A172 (cell line): ENCODE results near the gene ADAM22. TPM values are rescaled to one million over a fixed set of nuclear protein-coding genes. Genes with fewer than 3 reads are reported as not detected.

Experiments
- DNase-seq: peaks from one replicate; pipeline ENCODE4 v3.0.0-alpha.2; 2015; ENCODE audit warnings: low spot score
- total RNA-seq: library from RNA; depleted of rRNA; stranded (reverse); fragments of >200 nt; shearing (Covaris generic); gene quantifications from 2 replicates; pipeline ENCODE4 v1.2.3, GENCODE V29; 2014

Gene ADAM22
- total RNA-seq, 1 experiment from 2014 or later = 3.1 TPM

DNA sequence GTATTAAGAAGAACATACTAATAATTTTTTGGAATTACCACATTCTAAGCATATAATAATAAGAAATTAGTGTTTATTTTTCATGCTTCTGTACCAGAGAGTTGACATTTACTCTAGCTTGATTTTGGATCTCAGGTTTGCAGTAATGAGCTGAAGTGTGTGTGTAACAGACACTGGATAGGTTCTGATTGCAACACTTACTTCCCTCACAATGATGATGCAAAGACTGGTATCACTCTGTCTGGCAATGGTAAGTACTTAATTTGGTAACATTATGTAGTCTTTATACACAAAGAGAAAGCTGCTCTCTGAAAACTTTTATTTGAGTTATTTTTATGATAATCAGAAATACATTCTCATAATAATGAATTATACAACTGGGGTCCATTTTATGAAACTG, 231.6 kb downstream of the ADAM22 start:
- DNase-seq = no peak

DNA sequence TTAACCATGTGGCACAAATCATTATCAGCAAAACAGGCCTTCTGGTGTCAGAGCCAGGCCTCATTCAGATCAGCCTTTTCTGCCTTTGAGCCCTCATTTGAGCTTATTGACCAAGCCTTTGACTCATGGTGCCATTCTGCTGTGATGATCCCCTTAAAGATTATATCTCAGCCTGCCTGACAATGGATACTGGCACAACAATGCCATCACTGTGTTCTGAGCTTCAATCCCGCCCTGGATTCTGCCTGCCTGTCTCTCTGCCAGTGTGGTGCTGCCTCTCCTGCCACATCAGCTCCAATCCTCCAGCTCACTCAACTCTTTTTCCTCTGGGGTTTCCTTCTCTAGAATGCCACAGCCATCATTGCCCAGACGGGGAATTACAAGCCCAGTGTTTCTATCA, 233.2 kb downstream of the ADAM22 start:
- DNase-seq = no peak

DNA sequence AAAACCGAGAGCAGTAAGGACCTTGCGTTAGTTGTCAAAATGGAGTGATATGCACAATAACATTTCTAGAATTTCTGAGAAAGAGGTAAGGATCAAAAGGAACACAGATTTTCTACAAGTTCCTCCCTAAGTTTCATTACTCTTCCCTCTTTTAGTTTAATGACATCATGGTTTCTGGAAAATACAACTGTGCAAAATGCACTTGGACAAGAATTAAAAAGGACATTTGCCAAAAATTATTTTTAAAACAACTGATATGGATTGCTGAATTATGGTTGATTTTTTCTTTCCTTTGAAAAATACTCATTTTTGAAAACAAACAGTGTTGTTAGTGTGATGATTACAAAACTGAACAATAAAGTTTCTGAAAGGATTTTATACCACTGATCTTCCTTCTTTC, 233.7 kb downstream of the ADAM22 start:
- DNase-seq = no peak

GRCh38 chr7:88169717-88170320, 235.8 kb downstream of the ADAM22 start:
- DNase-seq = peak; percentile 21

DNA sequence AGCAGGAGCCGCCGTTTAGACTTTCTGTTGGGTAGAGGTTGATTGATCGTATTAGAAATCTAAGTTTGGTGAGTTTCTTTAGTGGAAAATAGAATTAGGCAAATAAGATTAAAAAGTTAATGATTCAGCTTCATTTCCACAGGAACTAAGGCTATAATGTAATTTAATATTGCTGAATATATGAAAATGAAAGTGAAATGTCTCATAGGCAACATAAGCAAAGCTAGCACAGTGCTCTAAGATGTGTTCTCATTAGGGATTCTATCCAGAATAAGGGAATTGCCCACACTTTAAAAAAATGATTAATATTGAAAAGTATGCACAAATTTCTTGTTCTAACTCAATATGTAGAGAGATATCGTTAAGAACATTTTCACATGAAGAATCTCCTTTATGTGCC, 238.8 kb downstream of the ADAM22 start:
- DNase-seq = no peak

DNA sequence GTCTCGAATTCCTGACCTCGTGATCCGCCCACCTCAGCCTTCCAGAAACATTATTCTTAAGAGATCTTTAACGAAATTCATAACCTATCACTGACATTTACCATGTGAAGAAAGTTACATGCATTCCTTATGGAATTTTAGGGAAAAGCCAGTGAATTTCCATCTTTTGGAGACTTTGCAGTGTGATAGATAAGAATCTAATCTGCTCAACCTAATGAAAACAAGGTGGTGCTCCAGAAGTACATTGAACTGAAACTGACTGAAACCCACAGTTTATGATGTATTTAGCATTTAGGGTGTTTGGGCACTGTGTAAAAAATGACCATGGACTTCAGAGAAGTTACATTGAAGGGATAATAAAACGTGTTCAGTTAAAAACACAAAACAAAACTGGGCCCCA, 242.1 kb downstream of the ADAM22 start:
- no peak for DNase-seq

GRCh38 chr7:88183051-88183450, 249.0 kb downstream of the ADAM22 start:
- no peak for DNase-seq

DNA sequence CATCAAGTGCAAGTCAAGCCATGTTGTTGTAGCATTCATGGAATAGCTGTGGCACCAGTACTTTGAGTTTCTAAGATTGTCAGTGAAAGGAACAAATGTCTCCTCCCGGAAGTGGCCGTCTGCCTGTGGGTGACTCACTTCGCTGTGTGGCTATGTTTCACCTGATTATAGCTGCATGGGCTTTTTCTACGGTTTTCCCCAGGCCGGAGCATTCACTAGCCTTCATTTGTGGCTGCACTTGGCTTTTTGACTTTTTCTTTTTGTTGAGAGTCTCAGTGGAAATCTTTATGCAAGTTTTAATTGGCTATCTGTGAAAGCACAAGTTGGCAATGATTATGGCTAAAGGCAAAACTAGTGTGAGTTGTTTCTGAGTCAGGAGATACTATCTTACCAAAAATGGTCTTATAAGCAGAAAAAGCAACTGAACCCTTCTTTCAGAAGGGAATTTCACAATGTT, 250.8 kb downstream of the ADAM22 start:
- DNase-seq = peak; percentile 87

GRCh38 chr7:88185650-88186049, 251.6 kb downstream of the ADAM22 start:
- DNase-seq = no peak

GRCh38 chr7:88191911-88192310, 257.9 kb downstream of the ADAM22 start:
- DNase-seq = no peak

GRCh38 chr7:88200261-88200660, 266.2 kb downstream of the ADAM22 start:
- DNase-seq = no peak

DNA sequence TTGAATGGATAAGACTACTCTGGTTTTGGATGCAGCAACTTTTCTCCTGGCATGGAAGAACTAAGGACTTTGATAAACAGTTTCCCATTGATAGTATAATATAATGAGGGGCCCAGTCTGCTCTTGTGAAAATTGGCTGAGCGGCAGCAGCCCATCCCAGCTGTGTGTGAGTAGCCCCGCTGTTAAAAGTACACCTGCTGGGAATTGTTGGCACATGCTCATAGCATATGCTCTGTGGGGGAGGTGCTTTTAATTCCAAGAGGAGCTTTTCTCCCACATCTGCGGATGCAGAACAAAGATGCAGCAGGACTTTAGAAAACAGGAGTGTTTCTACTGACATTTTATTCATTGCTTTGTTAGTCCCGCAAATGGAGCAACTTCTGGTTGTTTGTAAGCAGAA, 266.7 kb downstream of the ADAM22 start:
- no peak for DNase-seq

DNA sequence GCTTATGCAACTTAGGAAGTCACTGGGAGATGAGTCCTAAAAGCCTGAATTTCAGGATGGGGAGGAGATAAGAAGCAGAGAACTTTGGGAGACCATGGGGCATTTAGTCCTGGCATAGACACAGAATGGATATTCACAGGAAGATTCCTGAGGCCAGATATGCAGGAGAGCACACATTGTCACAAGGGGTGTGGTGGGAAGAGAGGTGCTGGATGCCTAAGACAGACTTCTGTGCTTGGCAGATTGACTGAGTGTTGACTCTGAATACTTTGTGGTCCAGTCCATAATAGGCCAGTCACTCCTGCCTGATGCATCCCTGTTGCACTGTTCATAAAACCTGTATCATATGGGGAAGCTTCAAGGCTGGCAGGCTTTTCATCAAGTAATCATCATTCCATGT, 267.3 kb downstream of the ADAM22 start:
- no peak for DNase-seq

GRCh38 chr7:88202278-88202677, 268.2 kb downstream of the ADAM22 start:
- DNase-seq = no peak

DNA sequence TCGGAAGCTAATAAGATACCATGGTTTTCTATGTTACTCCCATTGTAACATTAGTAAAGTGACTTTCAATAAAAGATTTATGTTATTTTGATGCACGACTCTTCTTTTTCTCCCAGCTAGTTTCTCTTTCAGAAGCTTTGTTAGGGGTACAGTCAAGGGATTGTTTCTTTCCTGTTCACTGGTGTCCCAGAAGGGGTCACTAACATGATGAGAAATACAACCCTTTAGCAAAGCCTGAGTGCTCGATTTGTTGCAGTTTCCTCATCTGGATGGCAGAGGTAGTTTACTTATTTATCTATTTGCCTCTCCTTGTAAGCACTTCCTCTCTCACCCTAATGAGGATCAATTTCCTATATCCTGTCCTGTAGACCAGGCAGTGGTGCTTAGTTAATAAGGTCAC, 268.7 kb downstream of the ADAM22 start:
- no peak for DNase-seq

- DNase-seq = no peak
Measured at GRCh38 chr7:88203401-88203800, 269.4 kb downstream of the ADAM22 start.

GRCh38 chr7:88204525-88205110, 270.6 kb downstream of the ADAM22 start:
- no peak for DNase-seq

GRCh38 chr7:88205179-88205578, 271.1 kb downstream of the ADAM22 start:
- DNase-seq = no peak

DNA sequence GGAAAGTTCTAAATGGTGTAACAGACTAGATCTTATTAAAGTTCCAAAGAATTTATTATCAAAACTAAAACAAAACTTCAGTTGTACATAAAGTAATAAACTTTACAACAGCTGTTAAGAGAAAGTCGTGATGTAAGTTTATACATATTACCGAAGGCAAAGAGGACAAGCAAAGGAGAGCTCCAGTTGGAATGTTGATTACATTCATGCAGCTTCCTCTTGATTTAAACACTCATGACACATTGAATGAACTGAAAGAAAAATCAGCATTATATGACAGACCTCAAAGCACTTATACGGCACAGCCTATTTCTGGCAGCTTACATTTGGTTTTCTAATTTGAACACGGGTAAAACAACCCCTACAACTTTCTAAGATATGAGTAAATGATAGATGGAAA, 272.2 kb downstream of the ADAM22 start:
- no peak for DNase-seq

GRCh38 chr7:88208521-88208920, 274.5 kb downstream of the ADAM22 start:
- DNase-seq = no peak

- no peak for DNase-seq
Measured at GRCh38 chr7:88212918-88213317, 278.9 kb downstream of the ADAM22 start.

GRCh38 chr7:88214456-88214855, 280.4 kb downstream of the ADAM22 start:
- DNase-seq = no peak

DNA sequence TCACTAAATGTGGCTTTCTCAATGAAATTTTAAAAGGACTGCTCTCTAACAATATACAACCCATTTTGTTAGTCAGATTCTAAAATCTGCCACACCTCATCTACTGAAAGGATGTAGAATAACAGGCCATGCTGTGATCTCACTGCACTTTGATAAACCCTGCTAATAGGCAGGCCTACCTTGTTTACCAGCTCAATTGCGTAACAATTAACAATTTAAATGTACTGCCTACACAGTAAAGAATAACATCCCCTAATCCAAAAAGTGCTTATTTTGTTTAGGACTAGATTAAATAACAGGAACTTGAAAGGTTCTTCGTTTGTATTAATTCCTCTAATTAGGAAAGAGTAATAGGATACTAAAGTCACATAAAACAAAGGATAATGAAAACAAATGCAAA, 281.2 kb downstream of the ADAM22 start:
- DNase-seq = no peak

DNA sequence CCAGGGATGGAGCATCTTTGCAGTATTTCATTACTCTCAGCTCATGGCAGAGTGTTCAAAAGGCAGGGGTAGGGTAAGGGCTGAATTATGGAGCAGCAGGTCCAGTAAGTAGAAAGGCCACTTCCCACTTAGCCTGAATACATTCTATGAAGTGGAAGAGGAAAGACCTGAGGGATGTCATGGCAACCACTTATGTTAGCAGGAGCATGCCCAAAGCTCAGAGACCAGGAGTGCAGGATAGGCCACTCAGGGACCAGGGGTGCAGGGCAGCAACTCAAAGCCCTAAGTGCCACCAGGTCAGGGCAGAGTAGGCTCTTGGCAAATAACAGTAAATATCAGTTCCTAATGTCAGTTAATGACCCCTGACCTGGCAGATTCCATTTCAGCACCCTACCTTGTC, 282.2 kb downstream of the ADAM22 start:
- no peak for DNase-seq
